Measurements from ENCODE around the gene RRN3.

The RRN3 gene

DNA sequence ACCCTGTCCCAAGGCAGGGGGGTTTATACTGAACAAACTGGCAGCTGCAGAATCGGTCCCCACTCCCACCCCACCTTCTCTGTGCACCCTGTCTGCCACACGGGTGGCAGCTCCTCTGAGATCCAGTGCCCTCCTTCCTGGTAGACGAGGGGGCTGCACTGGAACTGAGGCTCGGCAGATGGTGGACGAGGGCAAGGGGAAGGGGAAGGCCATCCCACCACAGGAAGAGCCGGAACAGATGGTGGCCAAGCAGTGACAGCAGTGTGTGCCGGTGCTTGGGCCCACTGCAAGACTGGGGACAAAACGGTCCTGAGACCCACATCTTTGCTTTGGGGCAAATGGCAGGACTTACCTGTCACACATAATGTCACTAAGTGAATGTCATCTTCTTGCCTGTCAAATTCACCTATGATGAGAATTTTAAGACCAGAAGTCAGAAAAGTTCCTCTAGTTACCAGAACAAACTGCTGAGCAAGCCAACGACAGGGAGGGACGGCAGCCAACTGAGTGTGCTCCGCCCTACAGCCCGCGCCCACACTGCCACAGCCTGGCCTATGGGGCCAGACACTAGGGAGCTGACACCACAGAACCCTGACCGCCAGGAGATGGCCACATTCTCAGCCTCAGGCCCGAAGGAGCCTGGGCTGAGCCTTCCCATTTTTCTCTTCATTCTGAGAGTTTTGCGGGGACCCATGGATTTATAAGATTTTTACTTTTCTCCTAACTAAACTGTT is 52.6 kb downstream of the RRN3 start:
- H4K91ac ChIP-seq (ENCODE audit: low read depth, low read length, poor library complexity), result no peak overlapping the region
- peaks cover 12 to 79% of the 10 kb centered on the region in 2 donors for H3K36me3 ChIP-seq (replicated peaks in 1 of 2; ENCODE audit: control insufficient read depth in 2 of 2, insufficient read depth in 2 of 2, low read length in 2 of 2)

DNA sequence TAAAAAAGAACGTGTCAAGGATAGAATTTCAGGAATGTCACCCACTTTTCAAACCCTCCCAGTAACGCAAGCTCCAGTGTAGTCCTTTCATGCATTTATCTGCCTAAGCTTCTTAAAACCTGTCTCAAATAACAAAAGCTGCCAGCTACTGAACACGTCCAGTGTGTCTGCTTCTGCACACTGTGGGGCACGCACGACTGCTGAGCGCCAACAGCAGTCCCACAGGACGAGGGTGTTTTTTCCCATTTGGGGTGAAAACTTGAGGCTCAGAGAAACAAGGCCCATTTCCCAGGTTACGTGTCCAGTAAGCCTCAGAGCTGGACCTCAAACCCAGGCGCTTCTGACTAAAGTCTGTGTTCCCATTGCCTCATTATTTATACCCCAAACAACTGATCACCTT is 55.4 kb downstream of the RRN3 start:
- no peak overlapping the region for H3K4me2 ChIP-seq (ENCODE audit: insufficient read depth, low read length, poor library complexity, severe bottlenecking)
- no peak overlapping the region for H2BK15ac ChIP-seq (ENCODE audit: low read length)
- H2BK5ac ChIP-seq (ENCODE audit: low read length), result no peak overlapping the region
- H3K23ac ChIP-seq (ENCODE audit: low read depth, low read length, poor library complexity), result no peak overlapping the region
- H3K9ac ChIP-seq (ENCODE audit: low read depth, low read length, poor library complexity), result no peak overlapping the region
- H3K4me1 ChIP-seq (ENCODE audit: control insufficient read depth in 2 of 2, insufficient read depth in 1 of 2, low read depth in 1 of 2, low read length in 2 of 2), result peaks cover 0 to 2% of the 10 kb centered on the region in 2 donors
- no peaks in the 10 kb centered on the region for H3K79me1 ChIP-seq (ENCODE audit: low read depth, low read length)
- no peak for DNase-seq (ENCODE audit: low spot score)
- no peaks in the 10 kb centered on the region for H3K9me3 ChIP-seq (replicated peaks in 1 of 2; ENCODE audit: control insufficient read depth in 2 of 2, insufficient read depth in 1 of 2, low read depth in 1 of 2, low read length in 2 of 2)
- H2AK5ac ChIP-seq (ENCODE audit: low read depth, low read length), result no peak overlapping the region
- no peak overlapping the region for H2AFZ ChIP-seq (ENCODE audit: low read length)
- H3K4me3 ChIP-seq (ENCODE audit: low read length in 2 of 2), result no peak overlapping the region
- H2BK12ac ChIP-seq (ENCODE audit: low read length), result no peak overlapping the region
- no peak overlapping the region for H4K91ac ChIP-seq (ENCODE audit: low read depth, low read length, poor library complexity)
- no peak overlapping the region for H3K18ac ChIP-seq (ENCODE audit: low read length)
- no peak overlapping the region for H2BK120ac ChIP-seq (ENCODE audit: low read depth, low read length)
- H4K8ac ChIP-seq (ENCODE audit: low read depth, low read length), result no peak overlapping the region
- WGBS, 2 donors (ENCODE audit: extremely low coverage in 2 of 2, insufficient read length in 2 of 2, insufficient replicate concordance in 1 of 2), result no CpG with 5 or more reads among the region's 9 CpGs
- no peaks in the 10 kb centered on the region for H3K27me3 ChIP-seq (ENCODE audit: control insufficient read depth in 3 of 3, insufficient read depth in 3 of 3, low read depth in 1 of 3, low read length in 3 of 3)
- no peak overlapping the region for H3K4ac ChIP-seq (ENCODE audit: low read length)
- no peak overlapping the region for H3K27ac ChIP-seq (replicated peaks; ENCODE audit: low read length)
- H3K14ac ChIP-seq (ENCODE audit: low read length), result no peak overlapping the region
- H3K36me3 ChIP-seq (replicated peaks in 1 of 2; ENCODE audit: control insufficient read depth in 2 of 2, insufficient read depth in 2 of 2, low read length in 2 of 2), result peaks cover 34 to 91% of the 10 kb centered on the region in 2 donors

More for the DNA sequence above, 52.6 kb downstream of the RRN3 start:
- Histone ChIP-seq H3K4me3 (ENCODE audit: low read length in 2 of 2) (no peak overlapping the region), H3K4ac (ENCODE audit: low read length) (no peak overlapping the region), H3K18ac (ENCODE audit: low read length) (peak overlapping the region; percentile 22), H3K4me2 (ENCODE audit: insufficient read depth, low read length, poor library complexity, severe bottlenecking) (no peak overlapping the region), H2AK5ac (ENCODE audit: low read depth, low read length) (no peak overlapping the region), H2AFZ (ENCODE audit: low read length) (no peak overlapping the region), H3K9me3 (replicated peaks in 1 of 2; ENCODE audit: control insufficient read depth in 2 of 2, insufficient read depth in 1 of 2, low read depth in 1 of 2, low read length in 2 of 2) (no peaks in the 10 kb centered on the region), H2BK15ac (ENCODE audit: low read length) (no peak overlapping the region), H2BK12ac (ENCODE audit: low read length) (no peak overlapping the region), H3K27me3 (ENCODE audit: control insufficient read depth in 3 of 3, insufficient read depth in 3 of 3, low read depth in 1 of 3, low read length in 3 of 3) (no peaks in the 10 kb centered on the region), H2BK5ac (ENCODE audit: low read length) (no peak overlapping the region), H3K27ac (replicated peaks; ENCODE audit: low read length) (no peak overlapping the region), H3K9ac (ENCODE audit: low read depth, low read length, poor library complexity) (no peak overlapping the region), H3K4me1 (ENCODE audit: control insufficient read depth in 2 of 2, insufficient read depth in 1 of 2, low read depth in 1 of 2, low read length in 2 of 2) (peaks cover 0 to 2% of the 10 kb centered on the region in 2 donors), H3K14ac (ENCODE audit: low read length) (no peak overlapping the region), H3K79me1 (ENCODE audit: low read depth, low read length) (no peaks in the 10 kb centered on the region), H2BK120ac (ENCODE audit: low read depth, low read length) (no peak overlapping the region), H4K8ac (ENCODE audit: low read depth, low read length) (no peak overlapping the region), H3K23ac (ENCODE audit: low read depth, low read length, poor library complexity) (peak overlapping the region; percentile 76)
- DNase-seq (ENCODE audit: low spot score), result no peak
- no CpG with 5 or more reads among the region's 16 CpGs for WGBS, 2 donors (ENCODE audit: extremely low coverage in 2 of 2, insufficient read length in 2 of 2, insufficient replicate concordance in 1 of 2)

DNA sequence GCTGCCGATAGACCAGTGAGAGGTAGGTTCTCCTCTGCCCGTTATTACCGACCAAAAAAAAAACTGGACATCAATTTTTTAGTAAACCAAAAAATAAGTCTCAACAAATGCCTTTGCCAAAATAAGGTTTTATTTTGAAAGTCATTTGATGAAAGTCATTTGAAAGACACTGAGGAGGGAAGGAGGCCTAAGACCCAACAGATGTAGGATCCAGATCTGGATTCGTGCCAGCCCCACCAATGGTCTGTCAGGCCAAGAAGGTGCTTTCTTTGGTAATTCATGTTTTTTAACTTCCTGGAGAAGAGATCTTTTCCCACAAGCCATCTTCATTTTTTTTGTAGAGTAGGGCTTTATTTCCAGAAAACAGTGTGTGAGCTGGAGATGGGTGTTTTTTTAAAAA is 56.3 kb downstream of the RRN3 start:
- Histone ChIP-seq H3K27ac (replicated peaks; ENCODE audit: low read length) (no peak overlapping the region), H4K91ac (ENCODE audit: low read depth, low read length, poor library complexity) (no peak overlapping the region), H3K9ac (ENCODE audit: low read depth, low read length, poor library complexity) (no peak overlapping the region), H2BK12ac (ENCODE audit: low read length) (no peak overlapping the region), H3K4ac (ENCODE audit: low read length) (no peak overlapping the region), H2AFZ (ENCODE audit: low read length) (no peak overlapping the region), H3K18ac (ENCODE audit: low read length) (no peak overlapping the region), H2BK120ac (ENCODE audit: low read depth, low read length) (no peak overlapping the region), H3K23ac (ENCODE audit: low read depth, low read length, poor library complexity) (no peak overlapping the region), H4K8ac (ENCODE audit: low read depth, low read length) (no peak overlapping the region), H3K4me2 (ENCODE audit: insufficient read depth, low read length, poor library complexity, severe bottlenecking) (no peak overlapping the region), H3K9me3 (replicated peaks in 1 of 2; ENCODE audit: control insufficient read depth in 2 of 2, insufficient read depth in 1 of 2, low read depth in 1 of 2, low read length in 2 of 2) (no peaks in the 10 kb centered on the region), H3K36me3 (replicated peaks in 1 of 2; ENCODE audit: control insufficient read depth in 2 of 2, insufficient read depth in 2 of 2, low read length in 2 of 2) (peaks cover 43 to 95% of the 10 kb centered on the region in 2 donors), H2BK15ac (ENCODE audit: low read length) (no peak overlapping the region), H2BK5ac (ENCODE audit: low read length) (no peak overlapping the region), H3K4me1 (ENCODE audit: control insufficient read depth in 2 of 2, insufficient read depth in 1 of 2, low read depth in 1 of 2, low read length in 2 of 2) (peaks cover 0 to 2% of the 10 kb centered on the region in 2 donors), H3K14ac (ENCODE audit: low read length) (no peak overlapping the region), H3K27me3 (ENCODE audit: control insufficient read depth in 3 of 3, insufficient read depth in 3 of 3, low read depth in 1 of 3, low read length in 3 of 3) (no peaks in the 10 kb centered on the region), H2AK5ac (ENCODE audit: low read depth, low read length) (no peak overlapping the region), H3K4me3 (ENCODE audit: low read length in 2 of 2) (no peak overlapping the region), H3K79me1 (ENCODE audit: low read depth, low read length) (no peaks in the 10 kb centered on the region)
- WGBS, 2 donors (ENCODE audit: extremely low coverage in 2 of 2, insufficient read length in 2 of 2, insufficient replicate concordance in 1 of 2), result no CpG with 5 or more reads among the region's 4 CpGs
- no peak for DNase-seq (ENCODE audit: low spot score)

DNA sequence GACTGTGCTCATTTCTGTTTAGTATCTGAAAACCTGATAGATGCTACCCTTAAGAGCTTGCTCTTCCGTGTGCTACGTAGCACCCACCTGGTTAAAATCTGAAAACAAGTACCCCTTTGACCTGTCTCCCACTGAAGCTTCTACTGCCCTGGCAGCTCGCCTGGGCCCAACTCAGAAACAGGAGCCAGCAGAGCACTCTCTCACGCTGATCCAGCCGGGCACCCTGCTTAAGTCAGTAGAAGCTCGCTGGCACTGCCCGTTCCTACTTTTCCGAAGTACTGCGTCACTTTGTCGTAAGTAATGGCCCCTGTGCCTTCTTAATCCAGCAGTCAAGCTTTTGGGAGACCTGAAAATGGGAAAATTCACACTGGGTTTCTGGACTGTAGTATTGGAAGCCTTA is 57.1 kb downstream of the RRN3 start:
- no CpG with 5 or more reads among the region's 10 CpGs for WGBS, 2 donors (ENCODE audit: extremely low coverage in 2 of 2, insufficient read length in 2 of 2, insufficient replicate concordance in 1 of 2)
- H3K36me3 ChIP-seq (replicated peaks in 1 of 2; ENCODE audit: control insufficient read depth in 2 of 2, insufficient read depth in 2 of 2, low read length in 2 of 2), result peaks cover 46 to 98% of the 10 kb centered on the region in 2 donors

More for the DNA sequence above, 57.1 kb downstream of the RRN3 start:
- no peak for DNase-seq (ENCODE audit: low spot score)
- H3K4me2 ChIP-seq (ENCODE audit: insufficient read depth, low read length, poor library complexity, severe bottlenecking), result no peak overlapping the region
- no peak overlapping the region for H3K9ac ChIP-seq (ENCODE audit: low read depth, low read length, poor library complexity)
- no peak overlapping the region for H2BK15ac ChIP-seq (ENCODE audit: low read length)
- no peak overlapping the region for H2BK120ac ChIP-seq (ENCODE audit: low read depth, low read length)
- H3K4ac ChIP-seq (ENCODE audit: low read length), result no peak overlapping the region
- no peak overlapping the region for H4K8ac ChIP-seq (ENCODE audit: low read depth, low read length)
- no peak overlapping the region for H2AK5ac ChIP-seq (ENCODE audit: low read depth, low read length)
- no peak overlapping the region for H3K18ac ChIP-seq (ENCODE audit: low read length)
- no peak overlapping the region for H2AFZ ChIP-seq (ENCODE audit: low read length)
- peaks cover 0 to 2% of the 10 kb centered on the region in 2 donors for H3K4me1 ChIP-seq (ENCODE audit: control insufficient read depth in 2 of 2, insufficient read depth in 1 of 2, low read depth in 1 of 2, low read length in 2 of 2)
- no peaks in the 10 kb centered on the region for H3K79me1 ChIP-seq (ENCODE audit: low read depth, low read length)
- H4K91ac ChIP-seq (ENCODE audit: low read depth, low read length, poor library complexity), result no peak overlapping the region
- H3K9me3 ChIP-seq (replicated peaks in 1 of 2; ENCODE audit: control insufficient read depth in 2 of 2, insufficient read depth in 1 of 2, low read depth in 1 of 2, low read length in 2 of 2), result no peaks in the 10 kb centered on the region
- no peak overlapping the region for H3K14ac ChIP-seq (ENCODE audit: low read length)
- H3K4me3 ChIP-seq (ENCODE audit: low read length in 2 of 2), result no peak overlapping the region
- no peak overlapping the region for H3K23ac ChIP-seq (ENCODE audit: low read depth, low read length, poor library complexity)
- no peak overlapping the region for H2BK5ac ChIP-seq (ENCODE audit: low read length)
- no peaks in the 10 kb centered on the region for H3K27me3 ChIP-seq (ENCODE audit: control insufficient read depth in 3 of 3, insufficient read depth in 3 of 3, low read depth in 1 of 3, low read length in 3 of 3)
- H2BK12ac ChIP-seq (ENCODE audit: low read length), result no peak overlapping the region
- no peak overlapping the region for H3K27ac ChIP-seq (replicated peaks; ENCODE audit: low read length)

All from neuronal stem cell (in vitro differentiated cells).